Measurements from ENCODE around the gene SRSF3.

GRCh38 chr6:36580184-36580526 lies 14.0 kb upstream of the SRSF3 start:
- TF ChIP-seq, protein P1, sequence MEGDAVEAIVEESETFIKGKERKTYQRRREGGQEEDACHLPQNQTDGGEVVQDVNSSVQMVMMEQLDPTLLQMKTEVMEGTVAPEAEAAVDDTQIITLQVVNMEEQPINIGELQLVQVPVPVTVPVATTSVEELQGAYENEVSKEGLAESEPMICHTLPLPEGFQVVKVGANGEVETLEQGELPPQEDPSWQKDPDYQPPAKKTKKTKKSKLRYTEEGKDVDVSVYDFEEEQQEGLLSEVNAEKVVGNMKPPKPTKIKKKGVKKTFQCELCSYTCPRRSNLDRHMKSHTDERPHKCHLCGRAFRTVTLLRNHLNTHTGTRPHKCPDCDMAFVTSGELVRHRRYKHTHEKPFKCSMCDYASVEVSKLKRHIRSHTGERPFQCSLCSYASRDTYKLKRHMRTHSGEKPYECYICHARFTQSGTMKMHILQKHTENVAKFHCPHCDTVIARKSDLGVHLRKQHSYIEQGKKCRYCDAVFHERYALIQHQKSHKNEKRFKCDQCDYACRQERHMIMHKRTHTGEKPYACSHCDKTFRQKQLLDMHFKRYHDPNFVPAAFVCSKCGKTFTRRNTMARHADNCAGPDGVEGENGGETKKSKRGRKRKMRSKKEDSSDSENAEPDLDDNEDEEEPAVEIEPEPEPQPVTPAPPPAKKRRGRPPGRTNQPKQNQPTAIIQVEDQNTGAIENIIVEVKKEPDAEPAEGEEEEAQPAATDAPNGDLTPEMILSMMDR (IDR thresholded peaks at IDR 0.05; ENCODE audit: low read depth, low read length, poor library complexity, severe bottlenecking), result no peak
- no peak for TF ChIP-seq EZH2phosphoT487 (IDR thresholded peaks at IDR 0.05; ENCODE audit: borderline replicate concordance, low read length)

Measured in DOHH2 (cell line).